CD4-positive, alpha-beta T cell (primary cell): ENCODE measurements around the gene RUNX3. TPM values are rescaled to one million over a fixed set of nuclear protein-coding genes. Genes with fewer than 3 reads are reported as not detected.
A peak's percentile ranks its signal among the peaks of the same experiment; 100 is the strongest.

Experiments
- ATAC-seq: fragments of 200-7000 bp; cut with Tn5 transposase; one replicate; pipeline ENCODE4 v1.10.0; 2022; ENCODE audit warnings: mild to moderate bottlenecking; ENCODE audit not compliant: poor library complexity
- CTCF ChIA-PET: fragments of 350-600 bp; sonication (Branson Sonifier 250); formaldehyde crosslinking; loops from one replicate; lab custom pipeline; 2021; ENCODE audit warnings: antibody characterized with exemption, inconsistent platforms; lab: Charles Lee
- POLR2A ChIA-PET: fragments of 350-600 bp; sonication (Branson Sonifier 250); formaldehyde crosslinking; loops from one replicate; lab custom pipeline; 2021; ENCODE audit warnings: antibody characterized with exemption, inconsistent platforms; lab: Charles Lee
- DNase-seq, 14 experiments: peaks; one replicate each; pipeline ENCODE4 v3.0.0-alpha.2; 2013 to 2020; ENCODE audit warnings: mixed read lengths in 2 of 14
- H3K27ac ChIP-seq, 2 donors: one replicate each; pipeline versions ENCODE4 v1.5.1 to v1.7.0; 2013; ENCODE audit warnings: low read length in 2 of 2, low read depth in 1 of 2, mild to moderate bottlenecking in 1 of 2
- H3K27me3 ChIP-seq, 2 experiments: 1 replicate in 1 of 2; 2 replicates in 1 of 2; pipeline versions ENCODE4 v1.6.1 to v1.7.0; 2013; ENCODE audit warnings: low read length in 2 of 2, control low read depth in 1 of 2, mild to moderate bottlenecking in 1 of 2, moderate library complexity in 1 of 2; ENCODE audit not compliant: insufficient read depth in 2 of 2, control insufficient read depth in 1 of 2
- H3K36me3 ChIP-seq: one replicate; pipeline ENCODE4 v1.6.1; 2013; ENCODE audit warnings: low read length, control low read depth; ENCODE audit not compliant: insufficient read depth
- H3K4me1 ChIP-seq: one replicate; pipeline ENCODE4 v1.6.1; 2013; ENCODE audit warnings: low read length, control low read depth; ENCODE audit not compliant: insufficient read depth
- H3K4me3 ChIP-seq: one replicate; pipeline ENCODE4 v1.5.1; 2013; ENCODE audit warnings: mild to moderate bottlenecking, low read length, moderate library complexity
- H3K9me3 ChIP-seq, 2 experiments: 1 replicate in 1 of 2; 2 replicates in 1 of 2; pipeline versions ENCODE4 v1.6.1 to v1.7.0; 2013; ENCODE audit warnings: low read length in 2 of 2, mild to moderate bottlenecking in 2 of 2, control low read depth in 1 of 2, moderate library complexity in 1 of 2; ENCODE audit not compliant: control insufficient read depth in 1 of 2, insufficient read depth in 1 of 2
- H3K27ac Mint-ChIP-seq: one replicate; pipeline ENCODE4 v1.8.0; 2020; ENCODE audit warnings: mixed read lengths
- H3K27me3 Mint-ChIP-seq: one replicate; pipeline ENCODE4 v1.8.0; 2021; ENCODE audit warnings: mixed read lengths
- H3K36me3 Mint-ChIP-seq: one replicate; pipeline ENCODE4 v1.8.0; 2021; ENCODE audit warnings: low read depth, mixed read lengths
- H3K4me1 Mint-ChIP-seq: one replicate; pipeline ENCODE4 v1.8.0; 2021; ENCODE audit warnings: low read depth, mixed read lengths
- H3K4me3 Mint-ChIP-seq: one replicate; pipeline ENCODE4 v1.8.0; 2020; ENCODE audit warnings: mild to moderate bottlenecking, mixed read lengths
- H3K9me3 Mint-ChIP-seq: one replicate; pipeline ENCODE4 v1.8.0; 2020; ENCODE audit warnings: mixed read lengths
- intact Hi-C, 2 experiments: fragments of 100-400 bp; cut with DNase I in 1 of 2; cut with micrococcal nuclease in 1 of 2; formaldehyde crosslinking; loops; one replicate each; pipeline versions ENCODE4 v1.15.1 to v1.9.0; 2023 to 2025; cut with DNase I, micrococcal nuclease
- total RNA-seq, 174 experiments: library from RNA in 2 of 174; stranded (reverse) in 2 of 174; gene quantifications; one replicate each; pipeline ENCODE4 v1.2.3 and lab custom pipeline; 2021 to 2026
- TF ChIP-seq, protein P1 (sequence below): fragments of 200-600 bp; IDR thresholded peaks from one replicate; pipeline ENCODE4 v1.8.0; 2022; ENCODE audit warnings: antibody characterized with exemption, mild to moderate bottlenecking

RUNX3 gene
- total RNA-seq, 2 experiments from 2014 or later = 202 to 209 TPM

DNA sequence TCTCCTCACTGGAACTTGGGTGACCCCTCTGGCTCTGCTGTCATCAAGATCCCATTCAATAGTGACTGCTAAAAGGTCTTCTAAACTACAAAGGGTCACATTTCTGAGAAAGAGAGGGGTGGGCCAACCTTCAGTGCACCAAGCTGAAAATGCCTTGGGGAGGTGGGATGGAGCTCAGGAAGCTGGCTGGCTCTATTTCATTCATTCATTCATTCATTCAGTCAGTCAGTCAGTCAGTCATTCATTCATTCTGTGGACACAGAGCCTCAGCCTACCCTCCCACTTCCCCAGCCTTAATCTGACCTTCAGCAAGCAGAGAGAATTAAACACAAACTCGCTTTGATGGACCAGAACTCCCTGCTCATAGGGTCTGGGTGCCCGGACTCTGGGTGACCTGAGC is 11.7 kb downstream of the RUNX3 start:
- no peaks in the 10 kb centered on the region for H3K27me3 Mint-ChIP-seq
- ChIA-PET CTCF (no interaction called here), POLR2A (interaction anchor here (2.2 to 2.8 kb wide), 2 partner anchors 11 kb away, joined by 14 to 16 read pairs; partner anchors contain the start of gene RUNX3)
- peak overlapping the region in 1 of 2 donors; percentile 33 for H3K27ac ChIP-seq
- H3K36me3 ChIP-seq = peaks cover 96% of the 10 kb centered on the region
- peak overlapping the region; percentile 73 for H3K27ac Mint-ChIP-seq
- H3K9me3 ChIP-seq = no peaks in the 10 kb centered on the region
- no peak overlapping the region for H3K4me3 ChIP-seq
- H3K36me3 Mint-ChIP-seq = peaks cover 96% of the 10 kb centered on the region
- intact Hi-C loops = no loop called here
- ATAC-seq (no peak), DNase-seq (no peak)
- no peak overlapping the region for H3K4me3 Mint-ChIP-seq
- peaks cover 97% of the 10 kb centered on the region for H3K4me1 ChIP-seq
- H3K9me3 Mint-ChIP-seq = no peaks in the 10 kb centered on the region
- H3K4me1 Mint-ChIP-seq = peaks cover 50% of the 10 kb centered on the region
- TF ChIP-seq, protein P1, sequence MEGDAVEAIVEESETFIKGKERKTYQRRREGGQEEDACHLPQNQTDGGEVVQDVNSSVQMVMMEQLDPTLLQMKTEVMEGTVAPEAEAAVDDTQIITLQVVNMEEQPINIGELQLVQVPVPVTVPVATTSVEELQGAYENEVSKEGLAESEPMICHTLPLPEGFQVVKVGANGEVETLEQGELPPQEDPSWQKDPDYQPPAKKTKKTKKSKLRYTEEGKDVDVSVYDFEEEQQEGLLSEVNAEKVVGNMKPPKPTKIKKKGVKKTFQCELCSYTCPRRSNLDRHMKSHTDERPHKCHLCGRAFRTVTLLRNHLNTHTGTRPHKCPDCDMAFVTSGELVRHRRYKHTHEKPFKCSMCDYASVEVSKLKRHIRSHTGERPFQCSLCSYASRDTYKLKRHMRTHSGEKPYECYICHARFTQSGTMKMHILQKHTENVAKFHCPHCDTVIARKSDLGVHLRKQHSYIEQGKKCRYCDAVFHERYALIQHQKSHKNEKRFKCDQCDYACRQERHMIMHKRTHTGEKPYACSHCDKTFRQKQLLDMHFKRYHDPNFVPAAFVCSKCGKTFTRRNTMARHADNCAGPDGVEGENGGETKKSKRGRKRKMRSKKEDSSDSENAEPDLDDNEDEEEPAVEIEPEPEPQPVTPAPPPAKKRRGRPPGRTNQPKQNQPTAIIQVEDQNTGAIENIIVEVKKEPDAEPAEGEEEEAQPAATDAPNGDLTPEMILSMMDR = no peak
- H3K27me3 ChIP-seq = no peaks in the 10 kb centered on the region

DNA sequence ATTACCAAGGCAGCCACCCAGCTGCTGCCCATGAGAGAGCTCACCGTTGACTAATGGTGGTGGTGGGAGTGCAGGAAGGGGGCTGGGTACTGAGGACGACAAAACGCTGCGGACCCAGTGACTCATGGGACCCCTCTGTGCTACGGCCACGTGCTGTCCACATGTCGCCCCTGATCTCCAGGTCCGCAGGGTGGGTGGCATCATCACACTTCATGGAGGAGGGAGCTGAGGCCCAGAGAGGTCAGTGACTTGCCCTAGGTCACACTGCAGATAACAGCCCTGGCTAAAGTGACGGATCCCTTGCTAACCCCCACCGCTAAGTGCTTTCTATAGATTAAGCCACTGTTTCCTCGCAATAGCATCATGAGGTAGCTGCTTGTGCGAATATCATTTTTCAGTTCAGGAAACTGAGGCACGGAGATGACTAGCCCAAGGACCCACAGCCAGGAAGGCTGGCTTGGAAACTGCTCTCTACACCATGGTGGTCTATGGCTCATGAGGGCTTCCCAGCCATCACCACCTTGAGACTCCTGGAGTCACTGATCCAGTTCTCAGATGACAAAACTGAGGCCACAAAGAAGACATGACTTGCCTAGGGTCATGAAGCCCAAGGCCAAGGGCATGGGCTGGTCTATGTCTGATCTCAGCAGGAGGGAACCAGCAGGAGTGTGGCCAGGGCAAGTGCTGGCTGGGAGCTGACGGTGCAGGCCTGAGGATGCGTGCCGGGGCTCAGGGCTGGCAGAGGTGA is 12.6 kb downstream of the RUNX3 start:
- ChIA-PET POLR2A (interaction anchor here (2.8 kb wide), 1 partner anchor 12 kb away, joined by 16 read pairs; the partner anchor contains the start of gene RUNX3), CTCF (no interaction called here)
- no peaks in the 10 kb centered on the region for H3K9me3 ChIP-seq
- H3K4me1 ChIP-seq = peaks cover 97% of the 10 kb centered on the region
- TF ChIP-seq, protein P1 = no peak
- Mint-ChIP-seq H3K27ac (peak overlapping the region; percentile 73), H3K9me3 (no peaks in the 10 kb centered on the region), H3K4me3 (no peak overlapping the region), H3K4me1 (peaks cover 48% of the 10 kb centered on the region), H3K36me3 (peaks cover 96% of the 10 kb centered on the region), H3K27me3 (no peaks in the 10 kb centered on the region)
- H3K4me3 ChIP-seq = no peak overlapping the region
- DNase-seq = peak in 1 of 14 experiments; percentile 18
- ATAC-seq = no peak
- H3K27me3 ChIP-seq = no peaks in the 10 kb centered on the region
- intact Hi-C loops = no loop called here
- peaks cover 99% of the 10 kb centered on the region for H3K36me3 ChIP-seq
- peak overlapping the region in 1 of 2 donors; percentile 33 for H3K27ac ChIP-seq

- Histone ChIP-seq H3K27ac (peak overlapping the region in 1 of 2 donors; percentile 52), H3K27me3 (no peaks in the 10 kb centered on the region), H3K9me3 (no peaks in the 10 kb centered on the region), H3K4me1 (peaks cover 98% of the 10 kb centered on the region), H3K36me3 (peaks cover 96% of the 10 kb centered on the region), H3K4me3 (no peak overlapping the region)
- TF ChIP-seq, protein P1 = no peak
- Mint-ChIP-seq H3K27me3 (no peaks in the 10 kb centered on the region), H3K9me3 (no peaks in the 10 kb centered on the region), H3K27ac (peak overlapping the region; percentile 69), H3K4me1 (peaks cover 54% of the 10 kb centered on the region), H3K36me3 (peaks cover 93% of the 10 kb centered on the region), H3K4me3 (no peak overlapping the region)
- intact Hi-C loops = loop anchor here in 1 of 2 experiments (2.0 kb wide), 1 partner anchor 13 kb away; no protein-coding TSS in a partner anchor
- DNase-seq = peak in 2 of 14 experiments; percentile 36 to 51
- ATAC-seq = no peak
- CTCF ChIA-PET = no interaction called here
- POLR2A ChIA-PET = interaction anchor here (2.8 kb wide), 1 partner anchor 13 kb away, joined by 16 read pairs; the partner anchor contains the start of gene RUNX3
Observed at GRCh38 chr1:24915816-24916602, 14.1 kb downstream of the RUNX3 start.
